Astrocyte of the cerebellum (primary cell): ENCODE data around the gene GNL3.

Experiments used
- DNase-seq: peaks from one replicate; pipeline ENCODE4 v3.0.0-alpha.2; 2011; ENCODE audit warnings: low read depth
- H3K4me3 ChIP-seq: 2 replicates; pipeline ENCODE4 v1.5.1; 2011; ENCODE audit warnings: mild to moderate bottlenecking, low read depth, low read length, moderate library complexity
- CTCF ChIP-seq: IDR thresholded peaks from 2 replicates; pipeline ENCODE4 v1.5.1; 2012; ENCODE audit warnings: low read length, low read depth, moderate library complexity, mild to moderate bottlenecking; ENCODE audit errors: missing control alignments
- in situ Hi-C: cut with HindIII; loops from 2 replicates; pipeline ENCODE4 v1.10.0; 2017; ENCODE audit warnings: low sequenced_read_pairs

Gene GNL3

GRCh38 chr3:52685709-52686691 lies at the start of gene GNL3, which contains the start of gene PBRM1:
Gene GNL3 (plus strand): TSS chr3:52686032. CDS start chr3:52686093, 61 bp downstream.
Gene PBRM1 (minus strand): TSS chr3:52685913.
- in situ Hi-C loops: no loop called here
- peak within 1 kb of the TSS; percentile 69 for H3K4me3 ChIP-seq
- DNase-seq: peak; percentile 90
- no peak for TF ChIP-seq CTCF

GRCh38 chr3:52636673-52637072 lies 49.2 kb upstream of the GNL3 start:
- DNase-seq: no peak
- in situ Hi-C loops: no loop called here
- H3K4me3 ChIP-seq: no peak overlapping the region
- no peak for TF ChIP-seq CTCF

GRCh38 chr3:52645549-52645948 lies 40.3 kb upstream of the GNL3 start:
- no peak overlapping the region for H3K4me3 ChIP-seq
- no peak for TF ChIP-seq CTCF
- no peak for DNase-seq
- in situ Hi-C loops: no loop called here

GRCh38 chr3:52649461-52650210 lies 36.2 kb upstream of the GNL3 start:
- no peak for DNase-seq
- in situ Hi-C loops: no loop called here
- H3K4me3 ChIP-seq: no peak overlapping the region
- no peak for TF ChIP-seq CTCF

- TF ChIP-seq CTCF: no peak
- DNase-seq: no peak
- in situ Hi-C loops: no loop called here
- no peak overlapping the region for H3K4me3 ChIP-seq
Measured at GRCh38 chr3:52650439-52650838, 35.4 kb upstream of the GNL3 start.

GRCh38 chr3:52651592-52651991 lies 34.2 kb upstream of the GNL3 start:
- TF ChIP-seq CTCF: no peak
- in situ Hi-C loops: no loop called here
- DNase-seq: no peak

More at GRCh38 chr3:52651592-52651991, 34.2 kb upstream of the GNL3 start:
- no peak overlapping the region for H3K4me3 ChIP-seq
